HepG2 (cell line): ENCODE results near the gene PRKCE. TPM values are rescaled to one million over a fixed set of nuclear protein-coding genes. Genes with fewer than 3 reads are reported as not detected.

Experiments used
- AKNA ChIP-seq: sonication (generic); formaldehyde crosslinking; IDR thresholded peaks from 2 replicates; pipeline ENCODE4 v1.4.0; 2020; ENCODE audit warnings: missing genetic modification reagents, borderline replicate concordance
- ARID4A ChIP-seq: sonication (generic); formaldehyde crosslinking; IDR thresholded peaks from 2 replicates; pipeline ENCODE4 v1.5.0; 2020; ENCODE audit warnings: mild to moderate bottlenecking, missing genetic modification reagents, borderline replicate concordance
- ETV5 ChIP-seq: IDR thresholded peaks from 2 replicates; pipeline ENCODE4 v1.6.1; 2018; ENCODE audit warnings: missing biosample characterization, missing genetic modification reagents, inconsistent platforms, borderline replicate concordance
- LRRFIP1 ChIP-seq: sonication (generic); formaldehyde crosslinking; conservative IDR thresholded peaks from 2 replicates; pipeline ENCODE4 v1.4.0; 2020; ENCODE audit warnings: missing genetic modification reagents
- NFE2L1 ChIP-seq: sonication (generic); formaldehyde crosslinking; IDR thresholded peaks from 2 replicates; pipeline ENCODE4 v1.4.0; 2020; ENCODE audit warnings: missing genetic modification reagents, mild to moderate bottlenecking, borderline replicate concordance
- RFX1 ChIP-seq: fragments of 450-650 bp; IDR thresholded peaks from 2 replicates; pipeline ENCODE4 v1.6.1; 2017
- RFXAP ChIP-seq: sonication (generic); formaldehyde crosslinking; IDR thresholded peaks from 2 replicates; pipeline ENCODE4 v1.4.0; 2020; ENCODE audit warnings: missing genetic modification reagents, borderline replicate concordance
- ZNF232 ChIP-seq: sonication (generic); formaldehyde crosslinking; IDR thresholded peaks from 2 replicates; pipeline ENCODE4 v1.4.0; 2020; ENCODE audit warnings: missing genetic modification reagents, borderline replicate concordance
- ZNF354B ChIP-seq: sonication (generic); formaldehyde crosslinking; IDR thresholded peaks from 2 replicates; pipeline ENCODE4 v1.8.0; 2022; ENCODE audit warnings: mild to moderate bottlenecking, missing genetic modification reagents
- ZNF580 ChIP-seq: IDR thresholded peaks from 2 replicates; pipeline ENCODE4 v1.6.1; 2016; ENCODE audit warnings: low read depth, borderline replicate concordance
- ZSCAN12 ChIP-seq: sonication (generic); formaldehyde crosslinking; IDR thresholded peaks from 2 replicates; pipeline ENCODE4 v1.9.0; 2021; ENCODE audit warnings: mild to moderate bottlenecking, missing genetic modification reagents
- polyA plus RNA-seq, 8 experiments: library from polyadenylated mRNA; depleted of rRNA in 3 of 8; stranded (reverse) in 7 of 8; unstranded in 1 of 8; fragments of >200 nt; fragmentation: Illumina TruSeq in 4 of 8; extraction: Trizol in 4 of 8; gene quantifications; 2 replicates each; pipeline versions ENCODE4 v1.2.1 to v1.2.3, GENCODE V29; 2011 to 2016; ENCODE audit warnings: low read depth in 4 of 8, missing spikeins in 1 of 8, mixed read lengths in 1 of 8; ENCODE audit not compliant: insufficient read depth in 1 of 8
- total RNA-seq, 5 experiments: library from RNA; depleted of rRNA; stranded (reverse); fragments of >200 nt; fragmentation: Illumina TruSeq; extraction: Trizol; gene quantifications; 2 replicates each; pipeline ENCODE4 v1.2.3, GENCODE V29; 2016; ENCODE audit warnings: low read depth in 1 of 5

PRKCE gene
- total and polyA plus RNA-seq, 2 of the 13 experiments (the other 11 are each of a cell fraction or from before 2014, with no cell fraction given), result 1.0 to 3.9 TPM

GRCh38 chr2:45643543-45644542 lies 7.6 kb upstream of the PRKCE start (continued):
- TF ChIP-seq ZSCAN12 (CRISPR knock-in tag) (no peak), ARID4A (CRISPR knock-in tag) (peak; percentile 50; the same call in 1 of the 2 replicates), ZNF580 (CRISPR knock-in tag) (no peak), RFX1 (no peak), AKNA (CRISPR knock-in tag) (no peak), ZNF354B (CRISPR knock-in tag) (no peak), NFE2L1 (CRISPR knock-in tag) (no peak), RFXAP (CRISPR knock-in tag) (no peak; the same call in 1 of the 2 replicates), LRRFIP1 (CRISPR knock-in tag) (no peak), ETV5 (CRISPR knock-in tag) (no peak; the same call in 1 of the 2 replicates), ZNF232 (CRISPR knock-in tag) (no peak)
